ENCODE data around the gene ZDHHC22. TPM values are rescaled to one million over a fixed set of nuclear protein-coding genes. Genes with fewer than 3 reads are reported as not detected.

The ZDHHC22 gene
- total and polyA plus RNA-seq, 8 donors = 0.08 to 0.18 TPM; not detected in 6

DNA sequence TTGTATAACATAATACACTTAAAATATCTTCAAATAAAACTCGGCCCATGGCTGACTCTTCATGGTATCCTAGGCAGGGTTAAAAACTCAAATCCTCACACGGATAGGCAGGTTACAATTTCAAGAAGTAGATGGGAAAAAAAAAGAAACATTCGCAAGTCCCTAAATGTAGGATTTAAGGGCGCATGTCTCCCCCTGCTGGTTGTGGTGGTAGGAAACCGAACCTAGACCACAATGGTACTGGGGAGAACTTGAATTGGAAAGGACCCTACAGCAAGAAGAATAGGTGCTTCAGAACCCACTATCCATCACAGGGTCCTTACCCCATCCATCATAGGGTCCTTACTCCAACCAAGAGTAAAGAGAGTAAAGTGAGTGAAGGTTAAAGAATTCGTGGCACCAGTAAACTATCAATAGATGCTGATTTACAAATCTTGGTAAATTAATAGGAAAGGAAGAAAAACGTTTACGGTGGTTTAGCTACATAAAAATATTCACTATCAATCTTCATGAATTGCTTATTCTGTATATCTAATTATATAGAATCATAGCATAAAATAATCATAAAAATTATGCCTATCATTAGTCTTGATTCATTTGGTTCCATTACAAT lies 46.8 kb downstream of the ZDHHC22 start:
- WGBS, 5 donors = 20 to 24% (median 21%) methylated on average over 8 of the region's 8 CpGs
- H3K27ac ChIP-seq = peak overlapping the region in 1 of 5 donors; percentile 14
- peaks cover 16 to 36% (median 27%) of the 10 kb centered on the region in 4 donors for H3K4me1 ChIP-seq
- peaks cover 0 to 18% (median 15%) of the 10 kb centered on the region in 4 donors for H3K9me3 ChIP-seq
- TF ChIP-seq EP300 (IDR thresholded peaks at IDR 0.05) (no peak), POLR2A (IDR thresholded peaks at IDR 0.05) (no peak), POLR2AphosphoS5 (IDR thresholded peaks at IDR 0.05) (peak in 1 of 3 donors; percentile 45)
- TF ChIP-seq, protein P1, sequence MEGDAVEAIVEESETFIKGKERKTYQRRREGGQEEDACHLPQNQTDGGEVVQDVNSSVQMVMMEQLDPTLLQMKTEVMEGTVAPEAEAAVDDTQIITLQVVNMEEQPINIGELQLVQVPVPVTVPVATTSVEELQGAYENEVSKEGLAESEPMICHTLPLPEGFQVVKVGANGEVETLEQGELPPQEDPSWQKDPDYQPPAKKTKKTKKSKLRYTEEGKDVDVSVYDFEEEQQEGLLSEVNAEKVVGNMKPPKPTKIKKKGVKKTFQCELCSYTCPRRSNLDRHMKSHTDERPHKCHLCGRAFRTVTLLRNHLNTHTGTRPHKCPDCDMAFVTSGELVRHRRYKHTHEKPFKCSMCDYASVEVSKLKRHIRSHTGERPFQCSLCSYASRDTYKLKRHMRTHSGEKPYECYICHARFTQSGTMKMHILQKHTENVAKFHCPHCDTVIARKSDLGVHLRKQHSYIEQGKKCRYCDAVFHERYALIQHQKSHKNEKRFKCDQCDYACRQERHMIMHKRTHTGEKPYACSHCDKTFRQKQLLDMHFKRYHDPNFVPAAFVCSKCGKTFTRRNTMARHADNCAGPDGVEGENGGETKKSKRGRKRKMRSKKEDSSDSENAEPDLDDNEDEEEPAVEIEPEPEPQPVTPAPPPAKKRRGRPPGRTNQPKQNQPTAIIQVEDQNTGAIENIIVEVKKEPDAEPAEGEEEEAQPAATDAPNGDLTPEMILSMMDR (IDR thresholded peaks at IDR 0.05) = peak in 5 of 7 experiments; percentile 58 to 80 (median 70)
- H3K4me3 ChIP-seq = no peak overlapping the region
- H3K36me3 ChIP-seq = no peaks in the 10 kb centered on the region
- H3K27me3 ChIP-seq = no peaks in the 10 kb centered on the region
- intact Hi-C loops (cut with DNase I; ENCODE audit: low total_unique reads) = loop anchor here (5.0 kb wide), 1 partner anchor 33 kb away; no protein-coding TSS in a partner anchor
- peak; percentile 83 to 93 for DNase-seq

DNA sequence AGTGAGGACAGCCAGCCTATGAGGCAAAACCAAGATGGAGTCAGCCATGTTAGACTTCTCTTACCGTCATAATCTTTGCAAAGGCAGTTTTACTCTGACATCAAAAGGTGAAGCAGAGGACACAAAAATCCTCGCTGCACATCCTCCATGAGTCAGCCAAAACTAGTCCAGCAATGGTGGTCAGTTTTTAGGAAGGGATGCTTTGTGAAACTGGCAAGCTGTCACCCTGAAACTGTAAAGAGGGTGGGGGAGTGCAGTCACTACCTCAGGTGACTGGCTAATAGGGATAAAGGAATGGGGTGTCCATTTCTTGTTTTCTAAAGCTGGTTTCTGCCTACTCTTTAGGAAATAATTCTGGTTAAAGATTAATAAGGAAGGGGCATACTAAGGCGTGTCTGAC lies 48.9 kb downstream of the ZDHHC22 start:
- Histone ChIP-seq H3K4me3 (no peak overlapping the region), H3K36me3 (no peaks in the 10 kb centered on the region), H3K4me1 (peaks cover 6 to 31% (median 25%) of the 10 kb centered on the region in 4 donors), H3K27me3 (no peaks in the 10 kb centered on the region), H3K9me3 (peaks cover 0 to 18% (median 15%) of the 10 kb centered on the region in 4 donors), H3K27ac (no peak overlapping the region)
- TF ChIP-seq POLR2AphosphoS5 (IDR thresholded peaks at IDR 0.05) (no peak), EP300 (IDR thresholded peaks at IDR 0.05) (no peak), POLR2A (IDR thresholded peaks at IDR 0.05) (no peak)
- TF ChIP-seq, protein P1 (IDR thresholded peaks at IDR 0.05) = no peak
- no peak for DNase-seq
- intact Hi-C loops (cut with DNase I; ENCODE audit: low total_unique reads) = loop anchor here (5.0 kb wide), 1 partner anchor 35 kb away; no protein-coding TSS in a partner anchor
- WGBS, 5 donors = 70 to 85% (median 74%) methylated on average over 3 of the region's 3 CpGs

DNA sequence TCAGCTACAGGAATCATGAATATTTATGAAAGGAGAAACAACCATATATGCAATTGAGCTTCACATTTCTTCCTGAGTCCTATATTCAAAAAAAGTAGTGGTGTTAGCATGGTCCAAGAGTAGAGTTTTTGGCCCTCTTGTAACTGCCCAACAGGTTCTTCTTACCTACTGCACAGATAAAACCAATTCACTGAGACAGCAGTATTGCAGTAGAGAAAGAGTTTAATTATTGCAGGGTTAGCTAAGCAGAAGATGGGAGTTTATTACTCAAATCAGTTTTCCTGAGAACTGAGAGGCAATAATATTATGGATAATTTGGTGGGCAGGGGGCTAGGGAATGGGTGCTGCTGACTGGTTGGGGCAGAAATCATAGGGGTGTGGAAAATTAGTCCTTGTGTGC lies 50.1 kb downstream of the ZDHHC22 start:
- intact Hi-C loops (cut with DNase I; ENCODE audit: low total_unique reads) = loop anchor here (5.0 kb wide), 1 partner anchor 36 kb away; no protein-coding TSS in a partner anchor
- TF ChIP-seq POLR2AphosphoS5 (IDR thresholded peaks at IDR 0.05) (no peak), POLR2A (IDR thresholded peaks at IDR 0.05) (no peak), EP300 (IDR thresholded peaks at IDR 0.05) (no peak)
- TF ChIP-seq, protein P1 (IDR thresholded peaks at IDR 0.05) = no peak
- Histone ChIP-seq H3K4me1 (peaks cover 1 to 22% (median 17%) of the 10 kb centered on the region in 4 donors), H3K36me3 (no peaks in the 10 kb centered on the region), H3K9me3 (peaks cover 0 to 18% (median 15%) of the 10 kb centered on the region in 4 donors), H3K27me3 (no peaks in the 10 kb centered on the region), H3K27ac (no peak overlapping the region), H3K4me3 (no peak overlapping the region)
- no peak for DNase-seq

DNA sequence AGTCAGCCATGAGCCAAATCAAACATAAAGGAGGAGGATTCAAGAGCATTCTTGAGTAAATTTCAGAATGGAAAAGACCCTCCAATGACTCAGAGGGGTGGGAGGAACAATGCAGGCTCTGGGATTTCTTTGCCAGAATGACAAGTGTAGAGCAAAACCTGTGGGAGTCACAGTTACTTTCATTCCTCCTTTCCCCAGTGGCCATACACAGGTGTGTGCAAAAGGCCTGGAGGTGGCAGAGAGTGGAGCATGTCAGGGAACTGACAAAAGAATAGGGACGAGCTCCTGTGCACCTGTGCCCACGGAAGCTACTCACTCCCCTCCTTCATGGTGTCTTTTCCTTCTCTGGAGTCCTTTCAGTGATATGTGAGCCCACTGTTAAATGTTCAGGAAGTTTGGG lies 52.9 kb downstream of the ZDHHC22 start:
- DNase-seq = no peak
- Histone ChIP-seq H3K36me3 (no peaks in the 10 kb centered on the region), H3K4me3 (no peak overlapping the region), H3K4me1 (peaks cover 0 to 10% (median 5%) of the 10 kb centered on the region in 4 donors), H3K9me3 (peaks cover 0 to 18% (median 15%) of the 10 kb centered on the region in 4 donors), H3K27ac (peak overlapping the region in 4 of 5 donors; percentile 39 to 72 (median 62)), H3K27me3 (no peaks in the 10 kb centered on the region)
- TF ChIP-seq POLR2A (IDR thresholded peaks at IDR 0.05) = no peak
- no peak for TF ChIP-seq POLR2AphosphoS5 (IDR thresholded peaks at IDR 0.05)
- intact Hi-C loops (cut with DNase I; ENCODE audit: low total_unique reads) = no loop called here
- WGBS, 5 donors = 45 to 64% (median 52%) methylated on average over 2 of the region's 2 CpGs

DNA sequence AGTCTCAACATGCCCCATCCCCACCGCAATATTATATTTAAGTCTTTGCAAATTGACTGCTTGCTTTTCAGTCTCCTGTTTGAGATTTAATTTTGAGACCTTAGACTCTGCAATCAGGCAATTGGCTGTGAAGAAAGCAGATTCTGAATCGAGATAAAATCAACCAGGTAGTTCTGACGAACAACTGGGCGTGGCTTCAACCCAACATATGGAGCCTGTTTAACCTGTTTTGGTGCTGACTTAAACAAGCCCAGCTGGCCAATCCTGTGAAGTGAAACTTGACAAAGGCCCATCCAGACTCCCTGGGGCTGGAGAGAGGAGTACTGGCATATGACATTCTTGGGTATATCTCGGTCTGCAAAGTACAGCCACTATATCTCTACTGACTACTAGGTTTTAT lies 53.4 kb downstream of the ZDHHC22 start:
- no peaks in the 10 kb centered on the region for H3K36me3 ChIP-seq
- peak; percentile 92 to 95 for DNase-seq
- H3K9me3 ChIP-seq = peaks cover 0 to 18% (median 15%) of the 10 kb centered on the region in 4 donors
- H3K27ac ChIP-seq = peak overlapping the region in 4 of 5 donors; percentile 34 to 72 (median 48)
- peaks cover 0 to 10% (median 5%) of the 10 kb centered on the region in 4 donors for H3K4me1 ChIP-seq
- TF ChIP-seq POLR2AphosphoS5 (IDR thresholded peaks at IDR 0.05) (peak in 2 of 3 donors; percentile 43 to 67), POLR2A (IDR thresholded peaks at IDR 0.05) (no peak)
- H3K27me3 ChIP-seq = no peaks in the 10 kb centered on the region
- no peak overlapping the region for H3K4me3 ChIP-seq
- 24 to 51% (median 41%) methylated on average over 5 of the region's 5 CpGs for WGBS, 5 donors
- intact Hi-C loops (cut with DNase I; ENCODE audit: low total_unique reads) = no loop called here

All from stomach (tissue), 9 donors.